Measurements from ENCODE around the gene BARX1. TPM values are rescaled to one million over a fixed set of nuclear protein-coding genes. Genes with fewer than 3 reads are reported as not detected.

The BARX1 gene
- total and polyA plus RNA-seq, 10 of the 15 experiments (the other 5 are each of a cell fraction or from before 2014, with no cell fraction given), result not detected

- Histone ChIP-seq H3K9me3 (replicated peaks; ENCODE audit: control insufficient read depth, insufficient read depth, low read length) (no peaks in the 10 kb centered on the region; the same call in 2 of the 3 replicates), H3K36me3 (ENCODE audit: control insufficient read depth in 2 of 2, insufficient read depth in 2 of 2, low read length in 1 of 2) (no peaks in the 10 kb centered on the region), H3K4me2 (ENCODE audit: control insufficient read depth, insufficient read depth) (no peak overlapping the region), H3K27me3 (replicated peaks in 1 of 2; ENCODE audit: control insufficient read depth in 2 of 2, insufficient read depth in 2 of 2, low read length in 1 of 2) (no peaks in the 10 kb centered on the region), H3K79me2 (ENCODE audit: control insufficient read depth, insufficient read depth, low read length) (no peaks in the 10 kb centered on the region), H3K9ac (ENCODE audit: control insufficient read depth, insufficient read depth, low read length) (no peak overlapping the region), H3K4me1 (ENCODE audit: control insufficient read depth, insufficient read depth, low read length) (no peaks in the 10 kb centered on the region), H3K4me3 (no peak overlapping the region), H3K27ac (ENCODE audit: control insufficient read depth, insufficient read depth) (no peak overlapping the region), H2AFZ (ENCODE audit: control insufficient read depth, low read depth, low read length) (no peak overlapping the region), H4K20me1 (ENCODE audit: control insufficient read depth, insufficient read depth) (no peaks in the 10 kb centered on the region)
- FAIRE-seq (no peak), DNase-seq (ENCODE audit: low read depth, low spot score) (no peak), ATAC-seq (no peak)
- TF ChIP-seq SREBF2 (IDR thresholded peaks at IDR 0.05; ENCODE audit: low read length) (no peak), CBX3 (IDR thresholded peaks at IDR 0.05; ENCODE audit: borderline replicate concordance, low read depth) (no peak), ATF7 (IDR thresholded peaks at IDR 0.05; ENCODE audit: low read depth) (no peak), ESRRA (IDR thresholded peaks at IDR 0.05; ENCODE audit: low read length) (no peak), HDAC6 (IDR thresholded peaks at IDR 0.05; ENCODE audit: unreplicated experiment) (no peak), SREBF1 (IDR thresholded peaks at IDR 0.05; ENCODE audit: low read length) (no peak), RB1 (IDR thresholded peaks at IDR 0.05; ENCODE audit: borderline replicate concordance) (no peak)
- TF ChIP-seq, protein P1, sequence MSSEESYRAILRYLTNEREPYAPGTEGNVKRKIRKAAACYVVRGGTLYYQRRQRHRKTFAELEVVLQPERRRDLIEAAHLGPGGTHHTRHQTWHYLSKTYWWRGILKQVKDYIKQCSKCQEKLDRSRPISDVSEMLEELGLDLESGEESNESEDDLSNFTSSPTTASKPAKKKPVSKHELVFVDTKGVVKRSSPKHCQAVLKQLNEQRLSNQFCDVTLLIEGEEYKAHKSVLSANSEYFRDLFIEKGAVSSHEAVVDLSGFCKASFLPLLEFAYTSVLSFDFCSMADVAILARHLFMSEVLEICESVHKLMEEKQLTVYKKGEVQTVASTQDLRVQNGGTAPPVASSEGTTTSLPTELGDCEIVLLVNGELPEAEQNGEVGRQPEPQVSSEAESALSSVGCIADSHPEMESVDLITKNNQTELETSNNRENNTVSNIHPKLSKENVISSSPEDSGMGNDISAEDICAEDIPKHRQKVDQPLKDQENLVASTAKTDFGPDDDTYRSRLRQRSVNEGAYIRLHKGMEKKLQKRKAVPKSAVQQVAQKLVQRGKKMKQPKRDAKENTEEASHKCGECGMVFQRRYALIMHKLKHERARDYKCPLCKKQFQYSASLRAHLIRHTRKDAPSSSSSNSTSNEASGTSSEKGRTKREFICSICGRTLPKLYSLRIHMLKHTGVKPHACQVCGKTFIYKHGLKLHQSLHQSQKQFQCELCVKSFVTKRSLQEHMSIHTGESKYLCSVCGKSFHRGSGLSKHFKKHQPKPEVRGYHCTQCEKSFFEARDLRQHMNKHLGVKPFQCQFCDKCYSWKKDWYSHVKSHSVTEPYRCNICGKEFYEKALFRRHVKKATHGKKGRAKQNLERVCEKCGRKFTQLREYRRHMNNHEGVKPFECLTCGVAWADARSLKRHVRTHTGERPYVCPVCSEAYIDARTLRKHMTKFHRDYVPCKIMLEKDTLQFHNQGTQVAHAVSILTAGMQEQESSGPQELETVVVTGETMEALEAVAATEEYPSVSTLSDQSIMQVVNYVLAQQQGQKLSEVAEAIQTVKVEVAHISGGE (CRISPR knock-in tag; IDR thresholded peaks at IDR 0.05), result no peak
- in situ Hi-C loops (cut with MboI), result no loop called here
- 3% methylated on average over 2 of the region's 2 CpGs for WGBS (ENCODE audit: insufficient coverage, insufficient replicate concordance, low lambda C conversion rate, missing lambda C conversion rate)
- BruUV-seq (replicated peaks), result no TSS peak
- ChIA-PET CTCF (interaction anchor here (0.8 to 1.0 kb wide), 2 partner anchors 21 to 298 kb away, joined by 3 read pairs; no protein-coding TSS in a partner anchor), RAD21 (ENCODE audit: unreplicated experiment) (no interaction called here), SMC1A (ENCODE audit: uncharacterized antibody, unreplicated experiment) (interaction anchor here (0.6 to 0.9 kb wide), 2 partner anchors 81 to 176 kb away, joined by 3 read pairs; no protein-coding TSS in a partner anchor), POLR2A (interaction anchor here (0.6 kb wide), 2 partner anchors 64 to 398 kb away, joined by 3 to 5 read pairs; no protein-coding TSS in a partner anchor)
- intact Hi-C loops (cut with micrococcal nuclease; ENCODE audit: unreplicated experiment), result no loop called here
These were observed 29.7 kb upstream of the BARX1 start for GRCh38 chr9:93984860-93985259.
